HG03280 (cell line): ENCODE data around the gene LRRC15.
A peak's percentile ranks its signal among the peaks of the same experiment; 100 is the strongest.

Experiments used
- ATAC-seq: cut with Tn5 transposase; IDR thresholded peaks from one replicate; pipeline ENCODE4 v1.9.1; 2021; ENCODE audit warnings: mild to moderate bottlenecking, moderate library complexity; ENCODE audit not compliant: unreplicated experiment

LRRC15 gene

DNA sequence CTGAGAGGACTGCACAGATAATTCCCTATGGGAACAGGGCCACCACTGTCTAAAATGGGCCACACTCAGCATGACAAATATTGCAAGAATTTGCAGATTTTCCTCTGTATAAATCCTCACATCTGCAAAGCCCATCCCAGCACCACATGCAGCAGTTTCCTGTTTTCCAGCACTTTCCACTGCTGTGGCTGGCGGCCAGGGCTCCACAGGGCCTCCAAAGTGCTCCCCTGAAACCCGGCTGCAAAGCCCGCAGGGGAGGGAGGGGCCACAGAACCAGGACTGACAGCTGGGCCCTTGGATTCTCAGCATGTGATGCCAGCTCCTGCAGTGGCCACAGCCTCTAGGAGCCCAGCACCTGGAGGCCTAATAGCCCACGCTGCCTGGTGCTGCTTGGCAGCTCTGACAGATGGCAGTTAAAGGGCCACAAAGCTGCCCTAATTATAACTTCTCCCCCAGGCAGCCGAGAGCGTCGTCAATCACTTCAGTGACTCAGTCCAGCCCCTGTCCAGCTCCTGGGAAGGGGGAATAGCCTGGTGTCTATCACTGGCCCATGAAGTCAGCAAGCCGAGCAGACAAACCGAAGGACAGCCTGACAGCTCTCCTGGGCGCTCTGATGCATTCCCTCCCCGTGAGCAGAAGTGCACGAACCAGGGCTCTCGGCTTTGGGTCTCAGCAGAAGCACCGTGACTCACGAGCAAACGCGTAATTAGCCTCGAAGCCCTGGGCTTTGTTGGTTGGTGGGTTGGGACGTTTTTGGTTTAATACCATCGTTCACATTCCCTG, 4.7 kb downstream of the LRRC15 start:
- no peak for ATAC-seq

DNA sequence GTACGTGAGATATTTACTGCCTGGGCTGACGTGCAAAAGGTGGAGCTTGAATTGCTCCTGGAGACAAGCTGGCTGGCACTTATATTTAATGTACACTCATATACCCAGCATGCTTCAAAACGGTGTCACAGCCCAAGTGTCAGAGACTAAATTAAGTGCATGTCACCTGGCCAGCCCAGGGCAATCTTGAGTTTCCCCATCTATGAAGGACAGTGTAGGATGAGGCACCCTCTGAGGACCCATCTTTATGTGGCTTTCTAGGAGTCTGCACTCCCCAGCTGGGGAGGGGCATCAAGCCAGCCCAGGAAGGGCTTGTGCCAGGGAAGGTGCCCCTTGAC, 5.3 kb downstream of the LRRC15 start:
- ATAC-seq: no peak

DNA sequence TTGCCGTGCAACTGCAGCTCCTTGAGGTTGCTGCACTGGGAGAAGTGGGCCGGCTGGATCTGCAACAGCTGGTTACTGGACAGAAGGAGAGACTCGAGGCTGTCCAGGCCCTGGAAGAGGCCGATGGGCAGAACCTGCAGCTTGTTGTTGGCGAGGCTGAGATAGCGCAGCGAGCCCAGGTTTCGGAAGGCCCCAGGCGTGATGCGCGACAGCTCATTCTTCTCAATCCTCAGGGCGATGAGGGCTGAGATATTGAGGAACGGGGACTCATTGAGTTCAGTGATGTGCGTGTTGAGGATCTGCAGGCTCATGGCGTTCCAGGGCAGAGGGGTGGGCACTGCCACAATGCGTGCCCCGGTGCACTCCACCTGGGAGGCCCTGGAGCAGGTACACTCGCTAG, 9.0 kb downstream of the LRRC15 start:
- no peak for ATAC-seq

DNA sequence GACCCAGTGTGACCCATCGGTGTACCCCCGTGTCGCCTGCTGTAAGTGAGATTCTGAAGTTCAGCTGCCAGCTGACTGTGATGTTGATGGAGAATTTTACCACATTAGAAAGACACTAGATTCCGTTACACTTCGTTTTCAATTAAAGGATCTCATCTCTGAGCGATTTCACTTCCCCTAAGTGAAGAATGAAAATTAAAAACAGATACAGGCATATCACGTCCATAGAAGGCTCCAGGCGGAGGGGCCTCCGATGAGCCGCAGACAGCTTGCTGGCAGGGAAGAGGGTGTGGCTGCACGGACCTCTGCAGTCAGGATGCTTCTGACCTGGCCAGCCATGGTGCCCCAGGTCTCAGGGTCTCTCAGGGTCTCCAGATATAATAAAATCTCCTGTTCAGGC, 11.9 kb downstream of the LRRC15 start:
- no peak for ATAC-seq

DNA sequence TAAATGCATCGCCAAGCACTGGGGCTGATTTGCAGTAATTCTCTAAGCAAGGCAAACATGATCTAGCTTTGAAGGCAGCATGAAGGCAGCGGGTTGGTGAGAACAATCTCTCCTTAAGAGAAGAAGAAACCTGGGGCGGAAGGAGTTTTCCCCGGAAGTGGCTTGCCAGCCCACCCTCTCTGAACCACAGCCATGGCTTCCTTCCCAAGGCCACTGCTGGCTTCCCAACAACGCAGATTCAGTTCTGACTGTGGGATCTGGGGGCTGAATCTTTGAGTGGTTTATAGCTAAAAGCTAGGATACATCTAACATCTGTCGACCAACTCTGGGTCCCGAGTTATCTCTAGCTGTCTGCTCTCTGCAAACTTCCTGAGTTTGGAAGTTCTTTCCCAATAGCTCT, 14.2 kb downstream of the LRRC15 start:
- no peak for ATAC-seq

DNA sequence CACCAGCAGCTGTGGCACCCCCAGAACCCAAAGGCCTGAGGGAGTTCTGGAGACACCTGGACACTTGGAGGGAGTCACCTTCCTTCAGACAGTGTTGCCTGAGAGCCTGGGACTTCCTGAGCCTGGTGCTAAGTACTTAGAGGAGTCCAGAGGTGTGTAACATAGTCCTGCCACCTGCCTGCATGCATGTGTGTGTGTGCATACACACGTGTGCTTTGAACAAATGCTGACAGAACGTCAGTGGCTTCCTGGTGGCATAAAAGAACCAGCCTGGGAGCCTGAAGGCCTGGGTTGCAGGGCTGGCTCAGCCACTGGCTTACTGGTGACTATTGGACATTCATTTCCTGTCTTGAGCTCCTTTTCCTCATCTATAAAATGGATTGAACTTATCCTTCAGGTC, 15.2 kb downstream of the LRRC15 start:
- ATAC-seq: no peak

DNA sequence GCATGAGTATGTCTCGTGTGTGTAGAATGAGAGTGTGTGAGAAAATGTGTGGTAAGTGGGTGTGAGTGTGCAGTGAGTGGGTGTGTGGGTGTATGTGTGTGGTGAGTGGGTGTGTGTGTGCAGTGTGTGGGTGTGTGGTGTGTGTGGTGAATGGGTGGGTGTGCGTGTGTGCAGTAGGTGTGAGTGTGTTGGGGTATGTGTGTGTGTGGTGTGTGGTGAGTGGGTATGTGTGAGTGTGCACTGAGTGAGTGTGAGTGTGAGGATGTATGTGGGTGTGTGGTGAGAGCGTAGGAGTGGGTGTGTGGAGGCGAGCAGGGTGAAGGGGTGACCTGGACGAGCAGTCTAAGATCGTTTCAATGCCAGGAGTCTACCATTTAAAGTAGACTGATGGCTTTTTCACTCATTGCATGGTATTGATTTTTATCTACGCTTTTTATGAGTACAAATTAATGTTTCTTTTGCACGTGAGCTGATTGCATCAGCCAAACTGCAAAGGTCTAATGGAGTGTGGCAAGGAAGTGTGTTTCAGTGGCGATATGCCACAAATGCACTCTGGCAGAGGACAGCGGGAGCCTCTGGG, 16.8 kb downstream of the LRRC15 start:
- no peak for ATAC-seq

DNA sequence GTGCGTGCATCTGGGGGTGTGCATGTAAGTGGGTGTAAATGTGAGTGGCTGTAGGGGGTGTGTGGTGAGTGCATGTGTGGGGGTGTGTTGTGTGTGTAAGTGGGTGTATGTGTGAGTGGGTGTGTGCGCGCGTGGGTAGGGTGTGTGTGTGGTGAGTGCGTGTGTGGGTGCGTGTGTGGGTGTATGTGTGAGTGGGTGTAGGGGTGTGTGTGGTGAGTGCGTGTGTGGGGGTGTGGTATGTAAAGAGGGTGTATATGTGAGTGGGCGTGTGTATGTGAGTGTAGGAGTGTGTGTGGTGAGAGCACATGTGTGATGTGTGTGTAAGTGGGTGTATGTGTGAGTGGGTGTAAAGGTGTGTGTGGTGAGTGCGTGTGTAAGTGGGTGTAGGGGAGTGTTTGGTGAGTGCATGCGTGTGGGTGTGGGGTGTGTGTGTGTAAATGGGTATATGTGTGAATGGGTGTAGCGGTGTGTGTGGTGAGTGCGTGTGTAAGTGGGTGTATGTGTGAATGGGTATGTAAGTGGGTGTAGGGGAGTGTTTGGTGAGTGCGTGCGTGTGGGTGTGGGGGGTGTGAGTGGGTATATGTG, 17.5 kb downstream of the LRRC15 start:
- no peak for ATAC-seq

DNA sequence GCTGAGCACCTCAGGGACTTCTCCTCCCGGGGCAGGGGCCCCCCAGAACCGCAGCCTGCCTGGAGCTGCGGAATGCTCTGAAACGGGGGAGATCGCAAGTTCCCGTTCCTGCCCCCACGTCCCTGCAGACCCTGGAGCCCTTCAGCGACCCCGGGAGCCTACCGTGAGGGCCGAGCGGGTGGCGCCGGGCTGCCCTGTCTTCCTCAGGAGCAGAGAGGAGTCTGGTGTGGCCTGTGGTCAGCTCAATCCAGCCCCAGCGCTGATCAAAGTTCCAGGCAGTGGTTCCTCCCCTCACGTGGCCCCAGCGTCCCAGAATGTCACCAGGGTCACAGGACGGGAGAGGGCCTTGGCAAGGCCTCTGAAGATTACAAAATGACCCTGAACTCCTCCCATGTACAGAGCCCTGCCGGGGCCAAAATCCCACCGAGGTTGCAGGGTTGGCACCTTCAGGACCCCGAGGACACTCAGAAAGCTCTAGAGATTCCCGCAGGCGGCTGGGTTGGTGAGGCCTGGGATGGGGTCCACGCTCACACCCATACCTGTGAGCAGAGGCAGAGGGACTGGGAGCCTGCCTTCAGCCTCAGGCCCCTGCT, 18.4 kb downstream of the LRRC15 start, which contains the start of gene CPN2:
CPN2 (minus strand) TSS at position 249 of the 593 bp plus-strand sequence. CDS start 8,626 bp downstream, outside the sequence.
- no peak for ATAC-seq

DNA sequence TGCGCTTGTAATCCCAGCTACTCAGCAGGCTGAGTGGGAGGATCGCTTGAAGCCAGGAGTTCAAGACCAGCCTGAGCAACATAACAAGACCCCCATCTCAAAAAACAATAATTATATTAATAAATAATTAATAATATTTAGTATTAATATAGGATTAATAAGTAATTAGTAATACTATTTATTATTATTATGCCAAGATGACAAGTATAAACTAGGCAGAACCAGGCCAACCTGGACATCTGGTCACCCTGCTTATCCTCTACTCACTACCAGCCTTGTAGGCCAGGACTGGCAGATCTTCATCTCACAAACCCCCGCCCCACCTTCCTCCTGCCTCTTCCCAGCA, 18.8 kb downstream of the LRRC15 start:
- no peak for ATAC-seq

DNA sequence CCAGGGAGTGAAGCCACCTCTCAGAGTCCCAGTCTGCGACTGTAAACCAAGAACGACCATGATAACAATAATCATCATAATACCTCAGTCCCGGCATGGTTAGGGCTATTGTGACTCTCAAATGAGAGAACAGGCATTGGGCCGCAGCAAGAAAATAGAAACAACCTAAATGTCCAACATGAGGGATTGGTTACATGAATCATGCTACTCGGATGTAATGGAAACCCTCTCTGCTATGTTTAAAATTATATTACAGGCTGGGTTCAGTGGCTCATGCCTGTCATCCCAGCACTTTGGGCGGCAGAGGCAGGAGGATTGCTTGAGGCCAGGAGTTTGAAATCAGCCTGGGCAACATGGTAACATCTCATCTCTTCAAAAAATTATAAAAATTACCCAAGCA, 21.2 kb downstream of the LRRC15 start:
- no peak for ATAC-seq

DNA sequence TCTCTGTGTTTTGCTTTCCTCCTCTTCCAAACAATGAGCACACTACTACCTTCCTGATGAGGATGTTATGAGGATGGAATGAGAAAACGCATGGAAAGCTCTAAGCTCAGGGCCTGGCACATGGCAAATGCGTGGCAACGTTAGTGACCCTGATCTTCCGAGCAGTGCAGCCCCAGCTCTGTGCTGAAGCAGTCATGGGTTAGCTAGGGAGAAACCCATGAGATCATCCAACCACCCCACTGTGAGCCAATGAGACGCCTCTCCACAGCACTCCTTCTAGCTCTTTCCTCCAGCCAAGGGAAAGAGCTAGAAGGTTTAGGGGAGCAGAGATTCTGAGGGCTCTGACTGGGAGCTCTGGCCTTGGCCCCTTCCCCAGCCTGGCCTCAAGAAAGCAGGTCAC, 22.9 kb downstream of the LRRC15 start:
- ATAC-seq: no peak

DNA sequence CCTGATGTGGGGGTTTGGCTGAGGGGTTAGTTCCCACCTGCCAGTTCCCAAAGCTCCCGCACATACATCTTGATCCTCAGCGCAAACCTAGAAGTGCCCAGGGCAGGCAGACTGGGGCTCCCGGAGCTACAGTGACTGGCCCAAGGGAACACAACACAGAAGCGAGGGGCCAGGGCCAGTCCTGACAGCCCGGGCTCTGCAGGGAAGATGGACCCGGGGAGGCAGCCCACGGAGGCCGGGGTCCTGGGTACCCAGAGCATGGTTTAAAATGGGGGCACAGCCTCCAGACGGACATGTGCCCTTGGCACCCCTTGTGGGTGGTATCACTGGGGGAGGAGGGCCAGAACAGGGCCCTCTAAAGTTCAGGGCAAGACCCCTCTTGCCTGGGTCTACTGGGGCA, 23.5 kb downstream of the LRRC15 start:
- ATAC-seq: no peak

DNA sequence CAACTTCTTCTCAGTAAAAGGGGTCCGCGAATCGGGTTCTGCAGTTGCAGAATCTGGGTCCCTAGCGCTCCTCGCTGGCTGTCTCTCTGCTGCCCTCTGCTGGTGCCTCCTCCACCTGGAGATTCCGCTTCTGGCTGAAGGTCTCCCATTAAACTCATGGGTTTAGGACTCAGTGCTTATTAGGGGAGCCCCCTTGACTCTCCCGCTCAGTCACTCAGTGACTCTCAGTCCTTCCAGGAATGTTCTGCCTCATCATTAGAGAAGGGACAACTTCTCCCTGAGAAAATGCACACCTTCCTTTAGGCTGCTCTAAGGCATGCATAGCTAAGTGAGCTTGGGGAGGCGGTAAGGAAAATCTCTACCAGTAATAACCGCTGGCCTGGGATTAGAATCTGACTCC, 25.5 kb downstream of the LRRC15 start:
- ATAC-seq: peak; percentile 71

DNA sequence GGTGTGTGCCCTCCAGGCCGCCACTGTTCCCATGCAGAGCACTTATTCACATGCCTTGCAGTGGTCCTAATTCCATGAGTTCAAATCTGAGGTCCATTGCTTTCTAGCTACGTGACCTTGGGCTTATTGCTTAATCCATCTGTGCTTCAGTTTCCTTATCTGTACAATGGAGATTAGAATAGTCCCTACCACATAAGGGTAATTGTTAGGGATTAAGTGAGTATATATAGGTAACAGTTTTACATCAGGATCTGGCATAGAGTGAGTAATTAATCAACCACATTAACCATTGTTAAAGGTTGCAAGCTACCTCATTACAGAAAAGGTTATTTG, 26.0 kb downstream of the LRRC15 start:
- ATAC-seq: no peak

DNA sequence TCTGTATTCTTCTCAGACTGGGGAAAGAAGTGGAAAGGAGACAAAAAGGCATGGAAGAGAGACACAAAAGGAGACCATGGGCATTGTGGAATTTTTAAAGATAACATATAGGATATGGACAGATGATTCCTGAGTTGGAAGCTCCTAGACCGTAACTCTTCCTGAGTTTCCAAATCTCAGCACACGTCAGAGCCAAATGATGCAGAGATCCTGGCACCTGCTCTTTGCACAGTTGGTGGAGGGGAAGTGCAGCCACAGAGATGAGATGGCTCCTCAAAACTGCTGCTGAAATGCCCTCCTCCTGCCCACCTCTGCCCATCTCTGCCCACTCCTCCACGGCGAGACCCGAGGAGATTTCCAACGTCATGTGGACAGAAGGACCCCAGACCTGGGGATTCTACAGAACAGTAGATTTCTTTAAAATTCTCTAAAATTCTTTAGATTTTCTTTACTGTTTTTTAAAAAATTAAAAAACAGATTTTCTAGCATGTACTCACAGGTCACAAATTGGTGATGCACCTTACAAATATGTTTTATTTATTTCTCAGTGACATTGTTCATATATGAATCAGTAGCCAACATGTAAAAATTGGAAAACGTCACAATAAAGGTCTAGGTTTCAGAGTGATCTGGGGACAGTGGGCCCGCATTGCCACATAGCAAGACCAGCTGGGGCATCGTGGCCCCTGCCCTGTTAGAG, 26.5 kb downstream of the LRRC15 start:
- ATAC-seq: no peak

DNA sequence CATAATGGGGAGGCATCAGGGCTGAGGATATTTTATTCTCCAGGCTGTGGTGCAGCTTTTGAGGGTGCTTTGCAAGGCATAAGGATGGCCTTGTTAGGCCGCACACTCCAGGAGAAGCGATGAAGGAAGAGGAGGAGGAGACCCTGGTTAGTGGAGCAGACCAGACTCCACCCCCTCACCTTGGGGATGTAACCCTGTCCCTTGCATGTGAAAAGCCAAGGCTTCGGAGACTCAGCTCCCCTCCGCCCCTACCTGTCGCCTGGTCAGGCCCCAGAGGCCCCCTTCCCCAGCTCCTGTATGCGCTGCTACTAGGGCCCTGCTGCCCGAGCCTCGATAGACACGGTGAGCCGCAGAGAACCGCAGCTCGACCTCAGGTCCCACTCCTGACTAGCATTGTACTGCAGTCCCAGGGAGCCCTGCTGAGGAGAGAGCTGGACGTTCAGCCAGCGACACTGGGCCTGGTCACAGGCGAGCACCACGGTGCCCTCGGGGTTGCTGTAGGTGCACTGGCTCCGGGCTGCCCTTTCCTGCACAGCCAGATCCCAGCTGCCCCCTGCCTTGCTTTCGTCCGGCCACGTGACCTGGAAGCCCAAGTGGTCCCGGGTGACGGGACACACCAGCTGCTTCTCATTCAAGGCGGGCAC, 28.7 kb downstream of the LRRC15 start:
- ATAC-seq: no peak

DNA sequence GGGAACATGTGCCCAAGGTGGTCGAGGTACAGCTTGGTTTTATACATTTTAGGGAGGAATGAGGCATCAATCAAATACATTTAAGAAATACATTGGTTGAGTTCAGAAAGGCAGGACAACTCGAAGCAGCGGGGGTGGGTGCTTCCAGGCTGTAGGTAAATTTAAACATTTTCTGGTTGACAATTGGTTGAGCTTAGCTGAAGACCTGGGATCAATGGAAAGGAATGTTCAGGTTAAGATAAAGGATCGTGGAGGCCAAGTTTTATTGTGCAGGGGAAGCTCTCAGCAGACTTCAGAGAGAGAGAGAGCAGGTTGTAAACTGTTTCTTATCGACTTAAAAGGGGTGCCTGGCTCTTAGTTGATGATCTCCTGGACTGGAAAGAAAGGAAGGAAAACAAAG, 29.7 kb downstream of the LRRC15 start:
- ATAC-seq: no peak

DNA sequence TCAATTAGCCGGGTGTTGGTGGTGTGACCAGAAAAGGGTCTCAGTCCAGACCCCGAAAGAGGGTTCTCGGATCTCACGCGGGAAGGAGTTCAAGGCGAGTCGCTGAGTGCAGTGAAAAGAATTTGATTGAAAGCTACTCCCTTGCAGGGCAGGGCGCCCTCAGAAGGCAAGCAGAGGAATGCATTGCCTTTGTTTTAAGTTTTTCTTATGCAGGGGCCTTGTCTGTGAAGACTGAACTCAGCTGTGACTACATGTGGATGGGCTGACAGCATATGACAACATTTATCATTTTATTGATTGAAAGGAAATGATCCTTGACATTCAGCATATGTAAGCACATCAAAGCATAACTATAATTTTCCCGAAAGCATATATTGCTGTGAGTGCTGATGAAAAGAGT, 30.2 kb downstream of the LRRC15 start:
- ATAC-seq: no peak

DNA sequence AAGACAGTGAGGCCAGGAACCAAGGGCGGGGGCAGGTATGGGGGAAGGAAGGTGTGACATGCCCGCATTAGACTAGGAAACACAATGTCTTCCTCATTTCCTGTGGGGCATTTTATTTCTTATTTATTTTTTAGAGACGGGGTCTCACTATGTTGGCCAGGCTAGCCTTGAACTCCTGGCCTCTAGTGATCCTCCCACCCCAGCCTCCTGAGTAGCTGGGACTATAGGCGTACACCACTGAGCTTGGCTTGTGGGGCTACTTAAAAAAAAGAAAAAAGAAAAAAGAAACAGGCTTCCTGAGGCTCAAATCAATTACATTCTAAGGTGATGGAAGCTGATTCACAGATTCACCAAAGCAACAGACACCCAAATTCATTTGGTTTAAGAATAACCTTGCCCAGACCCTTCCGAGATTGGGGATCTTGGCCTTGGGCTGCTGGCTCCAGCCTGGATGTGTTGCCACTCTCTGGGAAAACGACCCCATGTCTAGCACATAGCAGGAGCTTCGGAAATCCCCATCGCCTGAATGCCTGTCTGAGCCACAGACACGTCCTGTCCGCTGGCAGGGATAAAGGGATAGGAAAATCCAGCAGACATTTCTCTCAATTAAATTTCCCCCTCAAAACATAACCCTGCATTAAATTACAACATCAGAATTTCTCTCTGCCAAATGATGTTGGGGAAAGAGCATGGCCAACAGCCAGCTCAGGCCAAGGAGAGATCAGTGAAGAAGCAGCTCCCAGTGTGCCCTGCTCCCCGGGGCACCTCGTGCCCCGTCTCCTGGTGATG, 31.4 kb downstream of the LRRC15 start:
- ATAC-seq: no peak
